Activated CD4-positive, alpha-beta T cell treated with anti-CD3 and anti-CD28 coated beads, Interleukin-2, amount 50 U/mL, for 1 hour (primary cell): Measurements from ENCODE around the gene CTXN1.
"Not testable (repeated sequence)": the region's sequence is repeated elsewhere in the genome, so short reads cannot be mapped to it uniquely, and the experiment has no call there.

Experiments used
- DNase-seq: peaks from one replicate; pipeline ENCODE4 v3.0.0-alpha.2; 2020

CTXN1 gene

DNA sequence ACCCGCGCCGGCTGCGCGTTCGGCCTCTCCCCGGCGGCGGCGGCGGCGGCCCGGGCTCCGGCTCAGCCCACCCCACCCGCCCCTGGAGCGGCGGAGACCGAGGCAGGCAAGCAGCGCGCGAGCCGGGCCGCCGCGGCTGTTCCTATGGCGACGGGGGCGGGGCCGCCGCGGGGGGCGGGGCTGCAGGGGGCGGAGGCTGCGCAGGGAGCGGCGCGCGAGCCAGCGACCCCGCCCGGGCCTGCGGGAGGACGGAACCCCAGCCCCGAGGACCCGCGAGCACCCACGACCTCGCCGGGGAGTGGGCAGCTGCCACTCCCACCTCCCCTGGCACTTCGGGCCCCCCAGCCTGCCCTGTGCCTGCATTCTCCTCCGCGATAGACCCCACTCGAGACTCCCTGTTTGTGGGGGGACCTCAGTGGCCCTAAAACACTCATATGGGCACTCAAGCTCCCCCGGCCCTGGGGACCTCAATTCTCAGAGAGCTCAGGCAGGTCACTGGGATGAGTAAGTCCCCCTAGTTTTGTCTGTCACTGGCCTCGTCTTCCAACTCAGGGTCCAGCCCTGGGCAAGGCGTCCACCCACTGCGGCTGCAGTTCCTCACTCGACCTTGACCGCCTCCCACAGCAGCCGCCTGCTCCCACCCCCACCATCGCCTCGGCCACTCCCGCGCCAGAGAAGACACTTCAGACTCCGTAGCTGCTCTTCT, at the start of gene CTXN1:
Gene CTXN1, minus strand, starts transcription at position 115 of the 706 bp plus-strand sequence. CDS start 597 bp downstream, outside the sequence.
- DNase-seq = peak; percentile 79

DNA sequence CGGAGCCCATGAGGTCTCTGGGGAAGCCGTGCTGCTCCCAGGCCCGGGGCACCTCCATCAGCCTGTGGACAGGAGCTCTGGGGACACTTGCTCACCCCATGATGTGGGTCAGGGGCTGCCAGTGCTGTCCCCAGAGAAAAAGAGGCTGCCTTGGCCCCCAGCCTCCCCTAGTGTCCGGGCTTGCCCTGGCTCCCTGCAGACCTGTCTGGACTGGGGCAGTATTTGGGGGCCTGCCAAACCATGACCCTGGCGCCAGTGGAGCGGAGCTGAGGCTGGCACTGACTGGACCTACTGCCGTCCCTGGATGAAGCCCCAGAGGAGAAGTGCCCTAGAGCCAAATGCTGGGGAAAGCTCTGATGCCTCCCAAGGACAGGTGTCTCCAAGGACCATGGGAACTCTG, 49.1 kb upstream of the CTXN1 start:
- no peak for DNase-seq

DNA sequence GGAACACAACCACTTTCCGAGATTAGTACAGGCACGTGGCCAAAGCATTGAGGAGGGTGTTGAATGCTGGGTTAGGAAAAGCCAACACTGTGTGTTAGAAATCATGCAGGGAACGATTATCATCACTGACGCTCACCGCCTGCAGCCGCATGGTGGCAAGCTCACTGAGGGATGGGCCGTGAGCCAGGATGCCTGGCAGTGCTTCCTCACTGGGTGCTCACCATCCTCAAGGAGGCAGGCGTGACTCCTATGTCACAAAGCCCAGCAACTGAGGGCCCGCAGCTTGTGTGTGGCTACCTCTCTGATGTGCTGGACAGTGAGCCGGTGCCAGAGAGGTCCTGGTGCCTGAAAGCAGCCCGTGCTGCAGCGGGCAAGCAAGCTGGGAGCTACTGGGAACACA, 47.9 kb upstream of the CTXN1 start:
- DNase-seq = no peak

DNA sequence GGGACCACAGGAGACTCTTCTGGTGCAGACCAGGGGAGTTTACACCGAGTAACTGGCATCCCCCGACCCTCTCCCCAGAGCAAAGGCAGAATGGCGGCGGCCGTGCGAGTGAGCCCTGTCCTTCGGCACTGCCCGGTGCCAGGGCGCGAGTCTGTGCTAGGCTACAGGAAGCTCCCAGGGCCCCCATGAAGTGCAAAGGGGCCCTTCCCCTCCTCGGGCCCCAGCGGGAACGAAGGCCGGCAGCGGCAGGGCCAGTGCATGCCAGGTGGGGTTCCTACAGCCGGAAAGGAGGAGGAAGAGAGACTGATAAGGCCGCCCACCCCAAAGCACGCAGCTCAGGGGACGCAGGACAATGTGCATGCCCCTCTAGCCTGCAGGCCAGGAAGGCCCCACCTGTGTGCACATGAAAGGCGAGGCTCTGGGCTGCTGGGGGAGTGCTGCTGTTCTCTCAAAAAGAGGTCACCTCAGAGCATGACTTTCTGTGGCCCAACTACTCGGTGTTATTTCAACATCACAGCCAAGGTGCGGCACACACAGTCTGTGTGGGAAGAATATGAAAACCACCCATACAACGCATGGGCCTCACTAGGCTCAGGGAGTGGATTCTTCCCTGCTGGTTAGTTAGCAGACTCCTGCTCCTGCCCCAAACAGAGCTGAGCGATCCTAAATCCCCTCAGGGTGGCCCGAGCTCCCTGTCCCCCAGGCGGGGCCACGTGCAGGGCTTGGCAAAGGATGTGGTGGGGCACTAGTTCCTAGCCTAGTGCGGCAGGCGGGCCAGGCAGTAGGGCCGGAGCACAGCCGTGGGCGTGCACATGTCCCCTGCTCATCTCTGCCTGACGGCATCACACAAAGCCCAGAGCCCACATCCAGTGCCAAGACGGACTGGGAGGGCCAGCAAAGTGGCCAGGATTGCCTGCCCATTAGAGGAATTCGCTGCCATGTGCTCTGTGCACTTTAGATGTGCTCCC, 45.9 kb upstream of the CTXN1 start:
- DNase-seq = no peak

DNA sequence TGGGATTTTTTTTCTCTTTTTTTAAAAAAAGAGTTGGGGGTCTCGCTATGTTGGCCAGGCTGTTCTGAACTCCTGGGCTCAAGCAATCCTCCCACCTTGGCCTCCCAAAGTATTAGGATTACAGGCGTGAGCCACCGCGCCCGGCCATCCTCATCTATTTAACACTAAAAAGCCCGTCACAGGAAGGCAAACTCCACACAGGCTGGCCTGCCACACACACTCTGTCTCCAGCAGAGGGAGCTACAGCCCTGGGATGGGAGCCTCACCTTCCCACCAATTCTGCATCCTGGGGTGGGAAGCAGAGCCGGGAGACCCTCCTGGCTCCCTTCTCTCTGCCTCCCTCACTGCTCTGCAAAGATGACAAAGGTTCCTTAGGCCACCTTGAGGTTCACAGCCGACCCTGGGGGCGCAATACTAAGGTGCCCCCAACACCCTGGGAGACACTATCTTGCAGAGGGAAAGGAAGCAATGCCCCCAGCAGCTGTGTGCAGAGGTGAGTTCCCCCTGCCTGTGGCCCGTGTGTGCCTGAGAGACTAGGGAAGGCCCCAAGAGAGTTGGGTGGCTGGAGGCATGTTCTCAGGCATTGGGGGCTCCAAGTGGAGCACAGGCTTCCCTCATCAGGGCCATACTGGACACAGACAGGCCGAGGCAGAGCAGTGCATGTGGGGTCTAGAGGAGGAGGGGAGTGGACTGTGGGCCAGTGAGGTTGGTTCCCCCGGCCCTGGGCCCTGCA, 44.9 kb upstream of the CTXN1 start:
- DNase-seq = peak; percentile 16

DNA sequence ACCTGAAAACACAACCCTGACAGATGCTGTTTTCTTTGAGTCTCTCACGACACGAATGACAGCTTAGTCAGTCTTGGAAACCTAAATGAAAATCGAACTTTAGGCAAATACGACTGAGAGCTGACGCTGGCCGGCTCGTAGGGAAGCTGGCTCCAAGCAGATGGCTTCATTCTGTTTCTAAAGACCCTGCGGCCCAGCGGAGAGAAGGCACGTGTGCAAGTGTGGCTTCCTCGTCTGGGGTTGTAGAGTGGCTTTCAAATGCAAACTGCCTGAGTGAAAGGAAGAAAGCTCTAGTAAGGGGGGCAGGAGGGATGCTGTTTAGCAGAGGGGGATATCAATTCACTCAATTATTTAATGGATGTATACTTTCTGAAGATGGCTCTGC, 43.6 kb upstream of the CTXN1 start:
- DNase-seq = no peak

DNA sequence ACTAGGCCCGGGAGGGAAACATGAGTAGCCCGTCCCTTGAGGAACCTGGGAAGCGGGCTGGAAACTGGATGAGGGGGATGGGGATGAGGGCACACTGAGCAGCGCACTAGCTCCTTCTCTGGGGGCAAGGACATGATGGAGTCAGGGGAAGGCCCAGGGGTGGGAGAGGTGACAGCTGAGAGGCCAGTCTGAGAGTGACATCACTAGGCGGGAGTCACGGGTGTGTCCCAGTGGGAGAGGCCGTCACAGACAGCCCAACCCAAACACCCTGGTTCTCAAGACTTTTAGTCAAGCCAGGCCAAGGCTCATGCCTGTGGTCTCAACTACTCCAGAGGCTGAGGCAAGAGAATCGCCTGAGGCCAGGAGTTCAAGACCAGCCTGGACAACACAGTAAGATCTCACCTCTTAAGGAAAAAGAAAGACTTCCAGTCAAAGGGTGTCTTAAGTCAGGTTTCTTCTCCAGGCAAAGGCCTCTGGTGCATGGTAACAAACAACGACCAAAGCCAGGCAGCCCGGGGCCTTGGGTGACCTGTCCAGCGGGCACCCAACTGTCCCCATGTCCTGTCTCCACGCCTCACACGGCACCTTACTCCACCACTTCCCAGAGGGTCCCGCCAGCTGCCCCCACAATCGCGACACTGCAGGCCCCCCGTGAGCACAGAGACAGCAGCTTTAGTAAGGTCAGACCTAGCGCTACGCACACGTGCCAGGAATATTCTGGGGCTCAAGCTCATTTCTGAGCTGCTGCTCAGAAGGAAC, 43.0 kb upstream of the CTXN1 start:
- DNase-seq = no peak

DNA sequence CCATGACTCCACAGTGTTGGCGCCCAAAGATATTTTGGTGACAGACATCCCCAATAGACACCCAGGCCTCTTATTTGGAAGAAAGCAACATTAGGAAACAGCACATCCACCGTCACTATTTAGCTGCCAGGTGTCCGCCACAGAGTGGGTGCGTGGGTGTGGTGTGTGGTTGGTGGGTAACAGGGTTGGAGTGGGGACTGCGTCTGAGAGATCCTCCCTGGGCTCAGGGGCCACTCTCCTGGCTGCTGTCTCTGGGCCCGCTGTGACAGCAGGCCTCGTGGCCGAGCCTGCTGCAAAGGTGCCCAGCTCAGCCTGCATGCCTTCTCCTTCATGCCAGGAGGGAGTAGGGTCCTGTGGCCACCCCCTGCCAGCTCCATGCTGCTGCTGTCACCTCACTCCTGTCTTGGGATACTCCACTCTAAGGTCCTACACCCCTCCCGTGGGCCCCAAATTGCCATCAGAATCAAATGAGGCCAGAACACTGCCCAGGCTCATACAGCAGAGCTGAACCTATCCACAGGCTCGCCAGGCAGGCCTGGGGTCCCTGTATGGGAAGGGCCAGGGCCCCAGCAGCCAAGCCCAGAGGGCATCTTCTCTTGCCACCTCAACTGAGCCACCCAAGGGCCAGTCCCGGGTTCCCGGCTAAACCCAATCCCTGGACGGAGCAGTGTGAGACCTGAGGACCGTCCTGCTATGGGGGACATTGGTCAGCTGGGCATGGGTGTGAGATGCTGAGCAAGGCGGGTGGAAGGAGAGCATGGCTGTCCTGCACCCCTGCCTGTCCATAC, 42.3 kb upstream of the CTXN1 start:
- DNase-seq = no peak

DNA sequence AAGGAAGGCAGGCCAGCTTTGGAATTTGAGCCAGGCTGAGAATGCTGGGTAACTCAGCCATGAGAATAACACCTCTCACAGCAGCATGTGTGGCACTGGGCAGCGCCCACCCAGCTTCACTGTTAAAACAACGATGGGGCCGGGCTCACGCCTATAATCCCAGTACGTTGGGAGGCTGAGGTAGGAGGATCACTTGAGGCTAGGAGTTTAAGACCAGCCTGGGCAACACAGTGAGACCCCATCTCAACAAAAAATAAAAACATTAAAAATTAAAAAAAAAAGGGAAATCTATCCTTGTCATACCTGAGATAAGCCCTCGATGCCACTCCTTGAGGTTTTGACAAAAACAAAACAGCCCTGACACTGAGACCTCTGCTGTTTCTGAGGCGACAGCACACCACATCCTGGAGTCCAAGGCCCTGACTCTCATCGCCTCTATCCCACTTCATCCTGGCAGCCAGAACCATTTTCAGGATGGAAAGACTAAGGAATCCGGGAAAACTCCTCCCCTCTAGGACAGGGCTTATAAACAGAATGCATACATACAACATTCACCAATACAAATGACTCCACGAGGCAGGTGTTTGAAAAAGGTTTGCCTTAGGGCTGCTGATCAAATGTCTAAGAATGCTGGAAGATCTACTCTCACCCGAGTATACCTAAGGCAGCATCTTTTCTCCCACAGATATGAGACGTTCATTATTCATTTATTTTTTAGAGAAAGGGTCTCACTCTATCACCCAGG, 40.2 kb upstream of the CTXN1 start:
- no peak for DNase-seq

DNA sequence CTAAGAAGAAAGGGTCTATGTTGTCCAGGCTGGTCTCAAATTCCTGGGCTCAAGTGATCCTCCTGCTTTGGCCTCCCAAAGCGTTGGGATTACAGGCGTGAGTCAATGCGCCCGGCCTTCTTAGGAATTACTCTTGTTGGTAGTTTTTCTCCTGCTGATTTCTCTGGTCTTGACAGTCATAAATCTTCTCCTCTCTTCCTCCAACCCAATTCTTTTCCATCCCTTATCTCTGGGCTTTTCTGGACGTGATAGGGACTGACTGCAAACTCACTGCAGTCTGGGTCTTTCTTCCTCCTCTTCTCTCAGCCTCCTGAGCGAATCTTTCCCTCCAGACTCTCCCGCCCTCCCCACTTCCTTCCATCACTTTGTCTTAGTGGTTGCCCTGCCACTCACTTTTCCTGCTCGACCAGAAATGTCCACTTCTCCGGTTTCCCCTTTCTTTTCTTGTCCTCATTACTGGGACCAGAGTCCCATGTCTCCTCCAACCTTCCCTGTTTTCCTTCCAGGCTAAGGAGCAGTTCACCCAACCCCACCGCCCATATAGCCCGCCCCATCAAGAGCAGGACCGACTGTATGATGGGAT, 39.4 kb upstream of the CTXN1 start:
- no peak for DNase-seq

DNA sequence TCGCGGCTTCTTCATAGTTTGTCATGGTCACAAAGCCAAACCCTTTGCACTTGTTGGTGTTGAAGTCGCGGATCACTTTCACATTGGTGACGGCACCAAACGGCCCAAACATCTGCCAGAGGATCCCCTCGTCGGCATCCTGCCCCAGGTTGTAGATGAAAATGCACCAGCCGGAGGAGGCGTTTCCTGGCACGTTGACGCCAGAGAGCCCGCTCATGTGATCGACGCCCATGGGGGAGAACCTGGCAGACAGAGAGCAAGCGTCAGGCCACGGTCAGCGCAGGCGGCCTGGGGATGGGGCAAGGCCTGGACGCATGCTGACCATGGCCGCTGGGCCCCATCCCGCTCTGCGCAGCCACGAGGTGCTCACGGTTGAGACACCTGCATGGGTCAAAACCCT, 37.6 kb upstream of the CTXN1 start:
- DNase-seq = no peak

DNA sequence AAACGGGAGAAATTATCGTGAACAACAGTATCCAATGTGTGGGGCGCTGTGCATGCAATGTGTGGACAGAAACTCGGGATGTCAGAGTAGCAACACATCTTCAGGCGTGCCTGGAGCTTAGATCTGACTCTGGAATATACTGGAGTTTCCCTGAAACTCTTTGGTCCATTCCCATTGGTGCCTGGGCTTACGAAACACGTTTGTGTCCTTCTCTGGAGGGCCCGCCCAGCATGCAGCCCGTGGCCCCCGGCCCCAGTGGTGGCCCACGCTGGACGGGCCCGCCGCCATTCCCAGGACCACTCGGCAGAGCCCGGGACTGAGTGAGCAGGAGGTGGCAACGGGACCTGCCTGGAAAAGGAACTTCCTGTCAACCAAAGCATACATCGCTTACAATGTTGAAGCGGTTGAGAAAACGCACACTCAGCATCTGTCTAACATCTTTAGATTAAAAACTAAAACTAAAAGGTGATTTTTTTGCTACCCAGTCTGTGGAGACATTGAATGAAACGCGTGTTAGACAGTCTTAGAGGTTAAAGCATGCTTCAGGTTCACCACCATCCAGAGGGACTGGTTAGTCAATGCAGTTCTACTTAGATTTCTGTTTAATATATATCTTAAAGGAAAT, 36.8 kb upstream of the CTXN1 start:
- DNase-seq = no peak

DNA sequence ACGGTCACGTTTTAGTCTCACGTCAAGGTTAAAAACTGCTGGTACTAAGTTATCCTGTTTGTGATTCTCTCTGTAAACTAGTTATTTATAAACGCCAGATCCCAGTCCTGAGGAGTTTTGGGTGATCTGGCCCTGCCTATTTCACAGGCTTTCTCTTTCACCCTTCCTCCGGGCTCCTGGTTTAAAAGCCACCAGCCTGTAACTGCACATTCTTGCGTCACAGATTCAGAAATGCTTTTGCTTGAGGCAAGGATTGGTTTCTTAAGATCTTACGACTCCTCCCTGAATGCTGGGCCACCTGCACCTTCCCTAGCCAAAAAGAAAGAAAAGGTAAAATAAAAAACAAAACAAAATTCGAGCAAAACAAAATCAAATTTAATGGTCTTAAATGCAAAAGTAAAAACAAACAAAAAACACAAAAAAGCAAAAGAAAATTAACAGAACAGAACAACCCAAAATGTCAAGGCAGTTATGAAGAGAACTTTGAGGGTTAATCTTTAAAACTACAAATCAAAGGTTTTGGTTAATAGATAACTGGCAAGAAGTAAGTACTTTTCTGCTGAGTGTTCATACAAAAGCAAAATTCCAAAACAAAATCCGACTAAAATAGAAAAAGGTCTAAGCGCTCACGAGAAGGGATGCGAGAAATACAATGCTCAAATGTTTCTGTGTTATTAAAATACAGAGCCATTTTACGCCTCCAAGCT, 36.1 kb upstream of the CTXN1 start:
- DNase-seq = no peak

DNA sequence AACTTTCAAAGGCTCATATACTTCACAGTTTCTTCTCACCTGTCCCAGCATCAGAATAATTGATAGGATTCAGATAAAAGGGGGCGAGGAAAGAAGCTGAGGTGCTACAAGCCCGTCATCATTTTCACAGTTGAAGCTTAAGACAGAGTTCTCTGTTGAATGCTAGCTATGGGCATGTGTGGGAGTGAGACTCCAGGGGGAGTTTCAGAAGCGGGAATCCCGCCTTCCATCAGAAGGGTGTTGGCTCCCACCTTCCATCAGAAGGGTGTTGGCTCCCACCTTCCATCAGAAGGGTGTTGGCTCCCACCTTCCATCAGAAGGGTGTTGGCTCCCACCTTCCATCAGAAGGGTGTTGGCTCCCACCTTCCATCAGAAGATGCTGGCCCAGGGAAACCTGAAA, 35.1 kb upstream of the CTXN1 start:
- DNase-seq = not testable (repeated sequence)

DNA sequence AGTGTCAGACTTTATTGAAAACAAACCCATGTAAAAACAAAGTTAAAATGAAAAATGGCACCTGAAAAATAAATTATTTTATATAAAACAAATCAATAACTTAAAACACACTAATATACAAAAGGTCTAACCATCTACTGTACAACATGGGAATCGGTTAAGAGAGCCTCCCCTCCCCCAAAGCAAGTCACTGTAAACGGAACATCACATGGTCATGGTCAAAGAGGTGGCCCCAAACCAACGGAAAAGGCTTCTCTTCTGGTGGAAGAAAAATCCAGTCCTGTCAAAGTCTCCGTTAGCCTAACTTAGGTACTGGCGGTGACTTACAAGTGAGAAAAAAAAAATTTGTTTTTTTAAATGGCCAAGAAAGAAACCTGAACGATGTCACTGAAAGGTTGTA, 33.3 kb upstream of the CTXN1 start:
- DNase-seq = no peak

DNA sequence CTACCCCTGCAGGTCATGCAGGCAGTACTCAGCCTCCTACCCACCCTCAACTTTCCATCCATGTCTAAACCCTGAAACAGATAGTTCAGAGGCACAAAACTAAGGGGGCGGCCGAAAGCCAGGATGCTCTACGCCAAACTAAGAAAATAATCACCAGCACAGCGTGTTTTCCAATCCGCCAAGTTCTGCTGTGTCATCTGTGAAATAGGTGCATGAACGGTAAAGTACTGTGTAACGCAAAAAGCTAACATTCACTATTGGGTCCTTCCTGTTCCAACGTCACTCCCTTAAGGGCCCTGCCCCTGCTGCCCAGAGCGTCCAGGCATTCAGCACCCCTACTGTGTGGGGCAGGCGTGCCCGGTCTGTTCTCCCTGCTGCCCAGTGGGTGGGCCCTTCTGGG, 29.8 kb upstream of the CTXN1 start:
- DNase-seq = no peak

DNA sequence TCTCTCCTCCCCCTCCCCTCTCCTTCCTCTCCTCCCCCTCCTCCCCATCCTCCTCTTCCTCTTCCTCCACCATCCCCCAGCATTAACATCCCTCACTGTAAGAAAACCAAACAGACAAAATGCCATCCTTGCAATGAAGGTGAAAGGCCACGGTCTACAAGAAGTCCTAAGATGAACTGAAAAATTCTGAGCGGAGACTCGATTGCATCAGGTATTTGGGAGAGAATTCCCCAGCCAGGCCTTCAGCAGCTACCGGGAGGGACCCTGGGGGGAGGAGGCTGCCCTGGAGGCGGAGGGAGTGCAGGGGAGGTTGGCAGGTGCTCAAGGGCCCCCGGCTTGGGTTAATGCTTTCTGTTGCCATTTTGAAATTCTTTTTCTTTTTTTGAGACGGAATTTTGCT, 27.6 kb upstream of the CTXN1 start:
- DNase-seq = no peak

DNA sequence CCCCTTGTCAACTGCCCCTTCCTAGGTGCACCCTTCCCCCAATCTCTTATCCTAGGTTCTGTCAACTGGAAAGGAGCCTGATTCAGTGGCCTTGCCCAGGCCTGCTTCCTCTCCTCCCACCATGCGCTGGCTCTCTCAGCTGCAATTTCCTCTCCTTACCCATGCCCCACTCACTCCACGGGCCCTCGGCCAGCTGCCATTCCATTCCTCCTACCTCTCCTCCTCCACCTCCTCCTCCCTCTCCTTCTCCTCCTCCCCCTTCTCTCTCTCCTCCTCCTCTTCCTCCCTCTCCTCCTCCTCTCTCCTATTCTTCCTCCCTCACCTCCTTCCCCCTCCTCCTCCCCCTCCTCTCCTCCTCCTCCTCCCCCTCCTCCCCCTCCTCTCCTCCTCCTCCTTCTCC, 27.1 kb upstream of the CTXN1 start:
- DNase-seq = no peak

DNA sequence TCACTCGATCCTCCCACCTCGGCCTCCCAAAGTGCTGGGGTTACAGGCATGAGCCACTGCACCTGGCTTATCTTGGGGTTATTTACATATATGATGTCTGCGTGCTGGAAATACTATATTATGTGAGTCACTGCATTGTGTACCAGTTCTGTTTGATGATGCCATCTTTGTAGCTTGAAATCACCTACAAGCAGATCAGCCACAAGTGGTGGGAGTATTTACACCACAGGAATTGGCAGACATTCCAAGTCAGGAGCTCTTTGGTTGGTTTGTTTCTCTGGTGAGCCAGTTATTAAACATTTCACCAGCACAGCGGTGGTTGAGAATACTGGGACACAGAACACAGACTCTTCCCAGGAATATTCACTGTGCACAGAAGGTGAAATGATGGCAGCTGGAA, 22.0 kb upstream of the CTXN1 start:
- DNase-seq = no peak
